HG02884 (cell line): Measurements from ENCODE around the gene AWAT2.
"Not testable (repeated sequence)": the region's sequence is repeated elsewhere in the genome, so short reads cannot be mapped to it uniquely, and the experiment has no call there.

ENCODE experiments used
- ATAC-seq: cut with Tn5 transposase; IDR thresholded peaks from one replicate; pipeline ENCODE4 v1.9.1; 2021; ENCODE audit warnings: mild to moderate bottlenecking, moderate library complexity; ENCODE audit not compliant: unreplicated experiment

Gene AWAT2

GRCh38 chrX:70001708-70002341 is 47.9 kb downstream of the AWAT2 start:
- ATAC-seq = no peak

DNA sequence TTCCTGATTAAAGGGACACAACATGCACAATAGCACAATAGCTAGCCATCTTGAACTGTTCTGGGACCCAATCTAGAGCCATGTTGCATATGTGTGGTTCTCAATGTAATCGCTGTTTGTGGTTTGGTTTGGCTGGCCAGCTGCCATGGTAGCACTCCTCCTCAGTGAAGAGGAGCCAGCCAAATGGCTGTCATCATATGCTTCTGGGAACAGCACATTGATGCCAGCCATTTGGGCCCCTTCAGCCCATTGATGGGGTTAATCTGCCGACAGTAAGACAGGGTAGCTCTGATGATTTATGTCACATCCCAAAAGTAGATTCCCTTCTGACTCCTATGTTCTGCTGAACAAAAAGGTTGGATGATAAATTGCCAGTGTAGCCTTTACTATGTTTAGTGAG is 48.5 kb downstream of the AWAT2 start:
- ATAC-seq = no peak

DNA sequence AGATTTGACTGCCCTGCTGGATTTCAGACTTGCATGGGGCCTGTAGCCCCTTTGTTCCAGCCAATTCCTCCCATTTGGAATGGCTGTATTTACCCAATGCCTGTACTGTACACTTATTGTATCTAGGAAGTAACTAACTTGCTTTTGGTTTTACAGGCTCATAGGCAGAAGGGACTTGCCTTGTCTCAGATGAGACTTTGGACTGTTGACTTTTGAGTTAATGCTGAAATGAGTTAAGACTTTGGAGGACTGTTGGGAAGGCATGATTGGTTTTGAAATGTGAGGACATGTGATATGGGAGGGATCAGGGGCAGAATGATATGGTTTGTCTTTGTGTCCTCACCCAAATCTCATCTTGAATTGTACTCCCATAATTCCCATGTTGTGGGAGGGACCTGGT is 51.4 kb downstream of the AWAT2 start:
- not testable (repeated sequence) for ATAC-seq

GRCh38 chrX:69996113-69996468 is 53.6 kb downstream of the AWAT2 start:
- ATAC-seq = no peak

DNA sequence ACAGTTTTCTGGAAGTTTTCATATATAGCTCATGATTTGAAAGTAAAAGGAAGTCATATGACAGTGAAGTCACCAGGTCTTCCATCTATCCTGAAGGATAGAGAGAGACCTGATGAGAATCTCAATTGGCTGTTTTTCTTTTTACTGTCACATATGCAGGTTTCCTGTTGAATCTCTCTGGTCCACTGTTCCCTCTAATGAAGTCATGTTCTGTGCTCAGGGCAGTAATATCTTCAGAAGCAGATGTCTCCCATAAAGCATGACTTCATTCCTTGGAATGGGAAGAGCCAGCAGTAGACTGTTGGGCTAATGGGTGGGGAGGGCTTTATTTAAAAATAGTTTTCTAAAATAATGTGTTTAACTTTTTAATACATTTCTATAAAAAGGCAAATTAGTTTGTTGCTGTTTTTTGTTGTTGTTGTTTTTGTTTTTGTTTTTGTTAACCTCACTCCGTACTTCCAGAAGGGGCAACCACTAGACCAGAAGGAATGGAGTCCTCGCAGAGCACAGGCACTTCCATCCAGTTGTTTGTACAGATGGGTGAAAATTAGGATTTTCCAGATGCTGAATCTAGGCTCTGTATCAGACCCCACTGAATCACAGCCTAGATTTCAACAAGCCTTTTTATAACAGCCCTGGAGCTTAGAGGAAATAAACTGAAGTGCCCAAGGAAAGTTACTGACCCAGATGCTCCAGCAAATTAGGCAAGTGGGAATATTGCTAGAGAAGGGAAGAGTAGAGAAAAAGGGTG is 54.2 kb downstream of the AWAT2 start:
- no peak for ATAC-seq

DNA sequence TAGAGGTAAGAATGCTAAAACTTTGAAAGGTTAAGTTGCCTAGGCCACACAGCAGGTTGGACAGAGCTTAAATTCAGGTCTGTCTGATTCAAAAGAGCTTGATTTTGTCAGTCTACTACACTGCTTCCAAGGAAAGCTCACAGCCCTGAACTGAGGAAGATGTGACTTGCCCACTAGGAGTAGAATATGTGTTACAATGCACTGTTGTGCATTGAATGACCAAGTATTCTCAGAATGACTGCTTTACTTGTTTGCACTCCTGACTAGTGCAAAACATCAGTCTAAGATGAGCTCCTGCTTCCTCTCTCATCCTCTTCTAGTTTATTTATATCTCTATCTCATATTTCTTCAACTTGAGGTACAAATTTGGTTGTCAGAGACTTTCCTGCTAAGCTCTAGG is 56.2 kb downstream of the AWAT2 start:
- ATAC-seq = no peak

GRCh38 chrX:69991685-69992084 is 58.1 kb downstream of the AWAT2 start:
- ATAC-seq = no peak
